H1 (cell line): ENCODE measurements around the gene CAB39L. TPM values are rescaled to one million over a fixed set of nuclear protein-coding genes. Genes with fewer than 3 reads are reported as not detected.

ENCODE experiments used
- CBX8 ChIP-seq: fragments of 300-800, 300-1000 bp; sonication (generic); IDR thresholded peaks from 2 replicates; pipeline ENCODE4 v1.7.1; 2016; ENCODE audit warnings: low read depth, low read length, borderline replicate concordance
- GTF2F1 ChIP-seq: IDR thresholded peaks from 2 replicates; pipeline ENCODE4 v1.6.1; 2012; ENCODE audit warnings: low read depth, low read length, improper control_type of control experiment, borderline replicate concordance
- NRF1 ChIP-seq: IDR thresholded peaks from 2 replicates; pipeline ENCODE4 v1.6.1; 2011; ENCODE audit warnings: mild to moderate bottlenecking, low read depth, low read length, improper control_type of control experiment
- POLR2AphosphoS5 ChIP-seq: IDR thresholded peaks from 2 replicates; pipeline ENCODE4 v1.6.1; 2011; ENCODE audit warnings: low read depth, low read length
- polyA plus RNA-seq, 7 experiments: library from polyadenylated mRNA; depleted of rRNA in 3 of 7; stranded (reverse) in 5 of 7; unstranded in 2 of 7; fragments of >200 nt in 5 of 7; fragments of 200-250 nt in 2 of 7; gene quantifications; 1 replicate in 5 of 7; 2 replicates in 1 of 7; 4 replicates in 1 of 7; pipeline versions ENCODE4 v1.2.1 to v1.2.3, GENCODE V29; 2011 to 2013; ENCODE audit warnings: missing spikeins in 2 of 7, mixed read lengths in 2 of 7
- total RNA-seq: library from RNA; stranded (reverse); fragmentation: NEBNext Ultra II Directional; extraction: Animal tissue kit (Norgen Biotek cat#: 25700); gene quantifications from 2 replicates; pipeline ENCODE4 v1.2.1, GENCODE V29; 2021

CAB39L gene
- total and polyA plus RNA-seq, 2 of the 8 experiments (the other 6 are each of a cell fraction or from before 2014, with no cell fraction given): 2.5 to 4.8 TPM

GRCh38 chr13:49319951-49320350 is 123.9 kb downstream of the CAB39L start (continued):
- TF ChIP-seq NRF1 (no peak), GTF2F1 (no peak), CBX8 (no peak), POLR2AphosphoS5 (no peak)
